OCI-LY3 (cell line): ENCODE results near the gene NHLRC1.

ENCODE experiments used
- H2AFZ ChIP-seq: fragments of 200-600, 300-600 bp; shearing (Covaris generic); 2 replicates; pipeline ENCODE4 v1.6.0; 2014; ENCODE audit warnings: antibody characterized with exemption, low read depth, low read length
- H3K27ac ChIP-seq: fragments of 200-600, 300-600 bp; sonication (generic); 2 replicates; pipeline ENCODE4 v1.5.1; 2014; ENCODE audit warnings: mild to moderate bottlenecking, low read length, moderate library complexity, mixed read lengths
- H3K27me3 ChIP-seq: fragments of 200-600, 300-600 bp; sonication (generic); 2 replicates; pipeline ENCODE4 v1.6.1; 2014; ENCODE audit warnings: low read depth, low read length, mixed read lengths
- H3K36me3 ChIP-seq: fragments of 200-600, 300-600 bp; sonication (generic); replicated peaks from 2 replicates; pipeline ENCODE3; 2014; ENCODE audit warnings: low read depth, low read length, mixed read lengths
- H3K4me1 ChIP-seq: fragments of 300-600, 200-600 bp; sonication (generic); 2 replicates; pipeline ENCODE4 v1.6.1; 2014; ENCODE audit warnings: low read length, mixed read lengths
- H3K4me2 ChIP-seq: fragments of 200-600, 300-600 bp; sonication (generic); 2 replicates; pipeline ENCODE4 v1.6.1; 2014; ENCODE audit warnings: low read length, mixed read lengths
- H3K4me3 ChIP-seq: fragments of 300-600, 200-600 bp; sonication (generic); 2 replicates; pipeline ENCODE4 v1.5.1; 2014; ENCODE audit warnings: antibody characterized with exemption, mild to moderate bottlenecking, low read length, moderate library complexity
- H3K79me2 ChIP-seq: fragments of 300-600, 200-600 bp; shearing (Covaris generic); 2 replicates; pipeline ENCODE4 v1.6.1; 2014; ENCODE audit warnings: mild to moderate bottlenecking, low read length, mixed read lengths
- H3K9ac ChIP-seq: fragments of 300-600, 200-600 bp; shearing (Covaris generic); 2 replicates; pipeline ENCODE4 v1.6.0; 2014; ENCODE audit warnings: mild to moderate bottlenecking, low read length, moderate library complexity
- H3K9me3 ChIP-seq: fragments of 200-600, 300-600 bp; shearing (Covaris generic); 2 replicates; pipeline ENCODE4 v1.6.1; 2014; ENCODE audit warnings: low read length, mixed read lengths; ENCODE audit not compliant: insufficient read depth
- H4K20me1 ChIP-seq: fragments of 200-600, 300-600 bp; sonication (generic); 2 replicates; pipeline ENCODE4 v1.6.1; 2016; ENCODE audit warnings: low read length, mixed read lengths; ENCODE audit not compliant: insufficient read depth
- EZH2phosphoT487 ChIP-seq: fragments of 200-600 bp; shearing (Covaris generic); IDR thresholded peaks from 2 replicates; pipeline ENCODE4 v1.6.1; 2018; ENCODE audit warnings: antibody characterized with exemption, mixed run types, low read depth
- TF ChIP-seq, protein P1 (sequence below): fragments of 200-600, 300-600 bp; sonication (generic); IDR thresholded peaks from 2 replicates; pipeline ENCODE4 v1.5.1; 2014; ENCODE audit warnings: antibody characterized with exemption, low read length, low read depth

NHLRC1 gene

DNA sequence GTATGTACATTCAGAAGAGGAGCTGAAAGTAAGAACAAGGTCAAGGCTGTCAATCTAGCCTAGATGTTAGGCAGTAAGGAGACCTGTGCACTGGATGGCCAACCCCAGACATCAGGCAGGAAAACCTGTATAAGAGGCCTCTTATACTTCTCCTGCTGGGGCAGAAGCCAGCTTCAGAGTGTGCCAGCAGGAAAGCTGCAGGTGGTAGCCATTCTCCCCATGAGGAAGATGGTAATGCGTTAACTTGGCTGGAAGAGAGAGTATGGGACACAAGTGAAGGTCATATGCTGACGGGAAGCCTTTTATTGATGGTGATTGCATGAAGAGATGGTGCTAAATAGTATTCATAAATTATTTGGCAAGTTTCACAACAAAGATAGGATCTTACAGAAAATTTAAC, 20.6 kb downstream of the NHLRC1 start:
- Histone ChIP-seq H2AFZ (no peak overlapping the region), H3K27ac (no peak overlapping the region), H3K9ac (no peak overlapping the region)

DNA sequence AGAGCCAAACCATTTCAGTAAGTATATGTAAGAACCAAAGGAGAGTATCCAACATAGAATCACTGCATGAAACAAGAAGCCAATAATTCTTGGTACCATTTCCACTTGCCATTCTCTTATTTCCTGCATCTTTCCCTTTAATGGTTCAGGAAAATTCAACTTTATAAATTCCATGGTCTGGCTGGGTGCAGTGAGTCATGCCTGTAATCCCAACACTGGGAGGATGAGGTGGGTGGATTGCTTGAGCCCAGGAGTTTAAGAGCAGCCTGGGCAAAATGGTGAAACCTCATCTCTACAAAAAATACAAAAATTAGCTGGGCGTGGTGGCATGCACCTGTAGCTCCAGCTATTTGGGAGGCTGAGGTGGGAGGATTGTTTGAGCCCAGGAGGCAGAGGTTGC, 21.2 kb downstream of the NHLRC1 start:
- H3K4me1 ChIP-seq, result no peaks in the 10 kb centered on the region
- no peaks in the 10 kb centered on the region for H3K27me3 ChIP-seq
- no peak overlapping the region for H3K4me2 ChIP-seq
- no peaks in the 10 kb centered on the region for H4K20me1 ChIP-seq
- no peaks in the 10 kb centered on the region for H3K9me3 ChIP-seq
- no peak overlapping the region for H3K27ac ChIP-seq
- no peaks in the 10 kb centered on the region for H3K36me3 ChIP-seq
- TF ChIP-seq EZH2phosphoT487, result no peak
- TF ChIP-seq, protein P1, sequence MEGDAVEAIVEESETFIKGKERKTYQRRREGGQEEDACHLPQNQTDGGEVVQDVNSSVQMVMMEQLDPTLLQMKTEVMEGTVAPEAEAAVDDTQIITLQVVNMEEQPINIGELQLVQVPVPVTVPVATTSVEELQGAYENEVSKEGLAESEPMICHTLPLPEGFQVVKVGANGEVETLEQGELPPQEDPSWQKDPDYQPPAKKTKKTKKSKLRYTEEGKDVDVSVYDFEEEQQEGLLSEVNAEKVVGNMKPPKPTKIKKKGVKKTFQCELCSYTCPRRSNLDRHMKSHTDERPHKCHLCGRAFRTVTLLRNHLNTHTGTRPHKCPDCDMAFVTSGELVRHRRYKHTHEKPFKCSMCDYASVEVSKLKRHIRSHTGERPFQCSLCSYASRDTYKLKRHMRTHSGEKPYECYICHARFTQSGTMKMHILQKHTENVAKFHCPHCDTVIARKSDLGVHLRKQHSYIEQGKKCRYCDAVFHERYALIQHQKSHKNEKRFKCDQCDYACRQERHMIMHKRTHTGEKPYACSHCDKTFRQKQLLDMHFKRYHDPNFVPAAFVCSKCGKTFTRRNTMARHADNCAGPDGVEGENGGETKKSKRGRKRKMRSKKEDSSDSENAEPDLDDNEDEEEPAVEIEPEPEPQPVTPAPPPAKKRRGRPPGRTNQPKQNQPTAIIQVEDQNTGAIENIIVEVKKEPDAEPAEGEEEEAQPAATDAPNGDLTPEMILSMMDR, result no peak
- no peak overlapping the region for H3K4me3 ChIP-seq
- H3K79me2 ChIP-seq, result no peaks in the 10 kb centered on the region
- H3K9ac ChIP-seq, result no peak overlapping the region
- no peak overlapping the region for H2AFZ ChIP-seq

More for the DNA sequence above, 20.6 kb downstream of the NHLRC1 start:
- TF ChIP-seq, protein P1, result no peak
- TF ChIP-seq EZH2phosphoT487, result no peak
- Histone ChIP-seq H4K20me1 (no peaks in the 10 kb centered on the region), H3K36me3 (no peaks in the 10 kb centered on the region), H3K4me2 (no peak overlapping the region), H3K4me1 (no peaks in the 10 kb centered on the region), H3K9me3 (no peaks in the 10 kb centered on the region), H3K79me2 (no peaks in the 10 kb centered on the region), H3K4me3 (no peak overlapping the region), H3K27me3 (no peaks in the 10 kb centered on the region)

DNA sequence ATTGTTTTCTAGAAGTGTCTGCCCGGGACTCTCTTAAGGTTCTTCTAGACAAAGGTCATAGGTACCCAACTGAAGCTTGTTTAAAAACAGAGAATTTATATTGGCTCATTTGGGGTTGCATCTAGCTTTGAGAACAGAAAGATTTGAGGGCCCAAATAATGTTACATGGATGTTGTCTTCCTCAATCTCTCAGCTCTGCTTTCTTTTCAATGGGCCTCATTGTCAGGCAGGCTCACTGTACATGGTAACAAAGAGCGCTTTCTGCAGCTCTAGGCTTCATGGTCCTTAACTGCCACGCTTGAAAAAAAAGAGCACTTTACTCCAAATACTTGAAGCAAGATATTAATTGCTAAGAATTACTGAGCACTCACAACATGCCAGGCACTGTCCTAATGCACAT, 22.2 kb downstream of the NHLRC1 start:
- Histone ChIP-seq H4K20me1 (no peaks in the 10 kb centered on the region), H3K36me3 (no peaks in the 10 kb centered on the region), H3K4me3 (no peak overlapping the region), H3K79me2 (no peaks in the 10 kb centered on the region), H3K9ac (no peak overlapping the region), H3K4me1 (no peaks in the 10 kb centered on the region), H3K9me3 (no peaks in the 10 kb centered on the region), H3K27me3 (no peaks in the 10 kb centered on the region), H3K4me2 (no peak overlapping the region), H2AFZ (no peak overlapping the region), H3K27ac (no peak overlapping the region)
- TF ChIP-seq, protein P1, result no peak
- TF ChIP-seq EZH2phosphoT487, result no peak

- Histone ChIP-seq H4K20me1 (no peaks in the 10 kb centered on the region), H3K4me1 (no peaks in the 10 kb centered on the region), H3K9ac (no peak overlapping the region), H3K36me3 (no peaks in the 10 kb centered on the region), H2AFZ (no peak overlapping the region), H3K4me3 (no peak overlapping the region), H3K27ac (no peak overlapping the region), H3K9me3 (no peaks in the 10 kb centered on the region), H3K79me2 (no peaks in the 10 kb centered on the region), H3K27me3 (no peaks in the 10 kb centered on the region), H3K4me2 (no peak overlapping the region)
- no peak for TF ChIP-seq EZH2phosphoT487
- TF ChIP-seq, protein P1, result no peak
These were observed 23.0 kb downstream of the NHLRC1 start for GRCh38 chr6:18099511-18099910.
